A549 (cell line): ENCODE results near the gene NUMB. TPM values are rescaled to one million over a fixed set of nuclear protein-coding genes. Genes with fewer than 3 reads are reported as not detected.

Experiments
- ATAC-seq, 2 experiments: fragments of 200-7000 bp in 1 of 2; fragments of >200 bp in 1 of 2; cut with Nextera tagmentation in 1 of 2; cut with Tn5 transposase in 1 of 2; 3 replicates each; pipeline versions ENCODE4 v1.8.0 to v1.9.1; 2018 to 2020; ENCODE audit warnings: mild to moderate bottlenecking in 1 of 2, moderate library complexity in 1 of 2
- CTCF ChIA-PET: fragments of 300-600 bp; sonication (Branson Sonifier 250); formaldehyde crosslinking; extraction: SDS; loops from one replicate; lab custom pipeline; 2021; ENCODE audit warnings: antibody characterized with exemption, inconsistent platforms; lab: Yijun Ruan, JAX
- POLR2A ChIA-PET: fragments of 350-600 bp; formaldehyde crosslinking; extraction: SDS; loops from one replicate; lab custom pipeline; 2021; ENCODE audit warnings: antibody characterized with exemption, inconsistent platforms; lab: Yijun Ruan, JAX
- DNase-seq, 2 experiments: peaks; one replicate each; pipeline versions ENCODE4 v3.0.0 to v3.0.0-alpha.2; 2011 to 2016; ENCODE audit warnings: low read depth in 1 of 2, low spot score in 1 of 2
- FAIRE-seq: peaks from 2 replicates; lab custom pipeline; 2011; peaks lifted over from hg19 to GRCh38; lab: Jason Lieb, UNC
- H3K27ac ChIP-seq, 2 experiments: fragments of >200 bp; sonication (Bioruptor Twin); formaldehyde crosslinking; 3 replicates each; pipeline ENCODE4 v1.5.1; 2016 to 2017
- H3K4me1 ChIP-seq: fragments of >200 bp; sonication (Bioruptor Twin); formaldehyde crosslinking; 3 replicates; pipeline ENCODE4 v1.6.1; 2016
- H3K4me2 ChIP-seq: fragments of >200 bp; sonication (Bioruptor Twin); formaldehyde crosslinking; 3 replicates; pipeline ENCODE4 v1.6.1; 2016
- H3K4me3 ChIP-seq: fragments of >200 bp; sonication (Bioruptor Twin); formaldehyde crosslinking; 3 replicates; pipeline ENCODE4 v1.5.1; 2016
- H3K9me3 ChIP-seq: fragments of >200 bp; sonication (Bioruptor Twin); formaldehyde crosslinking; 3 replicates; pipeline ENCODE4 v1.6.1; 2016
- BCL3 ChIP-seq: fragments of >200 bp; sonication (Bioruptor Twin); formaldehyde crosslinking; IDR thresholded peaks from 3 replicates; pipeline ENCODE4 v1.6.1; 2016
- BHLHE40 ChIP-seq: IDR thresholded peaks from 2 replicates; pipeline ENCODE4 v1.6.1; 2012; ENCODE audit warnings: low read depth, low read length, inconsistent platforms
- CEBPB ChIP-seq, 2 experiments: fragments of >200 bp in 1 of 2; sonication (Bioruptor Twin) in 1 of 2; formaldehyde crosslinking in 1 of 2; IDR thresholded peaks; 2 replicates each; pipeline ENCODE4 v1.6.1; 2012 to 2016
- EHF ChIP-seq: fragments of 250-450 bp; sonication (Bioruptor Pico); IDR thresholded peaks from 2 replicates; pipeline ENCODE4 v1.5.0; 2020; ENCODE audit warnings: mild to moderate bottlenecking
- EHMT2 ChIP-seq: fragments of 200-600 bp; sonication (generic); IDR thresholded peaks from 2 replicates; pipeline ENCODE4 v1.6.1; 2016; ENCODE audit warnings: antibody characterized with exemption, low read depth, mild to moderate bottlenecking, moderate library complexity
- ELK1 ChIP-seq: fragments of 150-350 bp; IDR thresholded peaks from 2 replicates; pipeline ENCODE4 v1.6.1; 2014; ENCODE audit warnings: low read depth, mild to moderate bottlenecking, low read length
- EP300 ChIP-seq, 2 experiments: fragments of >200 bp; sonication (Bioruptor Twin); formaldehyde crosslinking; IDR thresholded peaks; 2 replicates in 1 of 2; 3 replicates in 1 of 2; pipeline ENCODE4 v1.6.1; 2016 to 2017
- ESRRA ChIP-seq: fragments of 150-350 bp; IDR thresholded peaks from 2 replicates; pipeline ENCODE4 v1.6.1; 2014; ENCODE audit warnings: mild to moderate bottlenecking, low read length, borderline replicate concordance
- FOXS1 ChIP-seq: fragments of 250-450 bp; sonication (Bioruptor Pico); IDR thresholded peaks from 2 replicates; pipeline ENCODE4 v1.5.0; 2020; ENCODE audit warnings: mild to moderate bottlenecking, moderate library complexity
- GATA3 ChIP-seq: IDR thresholded peaks from 2 replicates; pipeline ENCODE4 v1.6.1; 2012; ENCODE audit warnings: borderline replicate concordance
- HOXB5 ChIP-seq: fragments of 250-450 bp; sonication (Bioruptor Pico); IDR thresholded peaks from 2 replicates; pipeline ENCODE4 v1.5.0; 2020; ENCODE audit warnings: mild to moderate bottlenecking, moderate library complexity
- JUN ChIP-seq, 2 experiments: fragments of >200 bp; sonication (Bioruptor Twin); formaldehyde crosslinking; IDR thresholded peaks; 2 replicates in 1 of 2; 3 replicates in 1 of 2; pipeline ENCODE4 v1.6.1; 2016 to 2017
- KDM5A ChIP-seq: fragments of 200-600 bp; sonication (generic); IDR thresholded peaks from 2 replicates; pipeline ENCODE4 v1.6.1; 2016; ENCODE audit warnings: antibody characterized with exemption, mild to moderate bottlenecking
- MAFK ChIP-seq: fragments of 450-650 bp; IDR thresholded peaks from 2 replicates; pipeline ENCODE4 v1.6.1; 2014; ENCODE audit not compliant: partially characterized antibody
- MAZ ChIP-seq: fragments of 150-350 bp; IDR thresholded peaks from 2 replicates; pipeline ENCODE4 v1.6.1; 2014; ENCODE audit warnings: antibody characterized with exemption, low read depth, low read length, borderline replicate concordance
- NPAS2 ChIP-seq: fragments of 250-450 bp; sonication (Bioruptor Pico); IDR thresholded peaks from 2 replicates; pipeline ENCODE4 v1.8.0; 2022; ENCODE audit warnings: mild to moderate bottlenecking, moderate library complexity, borderline replicate concordance
- NR3C1 ChIP-seq: fragments of >200 bp; sonication (Bioruptor Twin); formaldehyde crosslinking; IDR thresholded peaks from 3 replicates; pipeline ENCODE4 v1.6.1; 2017
- PBX3 ChIP-seq: IDR thresholded peaks from 2 replicates; pipeline ENCODE4 v1.6.1; 2012
- RARB ChIP-seq: fragments of 250-450 bp; sonication (Bioruptor Pico); IDR thresholded peaks from 2 replicates; pipeline ENCODE4 v1.8.0; 2021; ENCODE audit warnings: mild to moderate bottlenecking, moderate library complexity
- RFX5 ChIP-seq: fragments of 450-650 bp; IDR thresholded peaks from 2 replicates; pipeline ENCODE4 v1.7.1; 2014; ENCODE audit warnings: antibody characterized with exemption, mild to moderate bottlenecking, moderate library complexity
- TP53 ChIP-seq: fragments of 250-450 bp; sonication (Bioruptor Pico); IDR thresholded peaks from 2 replicates; pipeline ENCODE4 v1.5.0; 2021; ENCODE audit warnings: mild to moderate bottlenecking, moderate library complexity
- USF2 ChIP-seq: fragments of 450-650 bp; IDR thresholded peaks from 2 replicates; pipeline ENCODE4 v1.6.1; 2014; ENCODE audit warnings: antibody characterized with exemption
- ZFP36 ChIP-seq: fragments of 450-650 bp; IDR thresholded peaks from 2 replicates; pipeline ENCODE4 v1.6.1; 2014; ENCODE audit warnings: borderline replicate concordance; ENCODE audit not compliant: partially characterized antibody
- WGBS: methylation state at CpG from one replicate; pipeline ENCODE4 v1.1.6; 2017; ENCODE audit errors: missing lambda C conversion rate; 5-methylcytosine and 5-hydroxymethylcytosine counted together
- polyA plus RNA-seq, 4 experiments: library from polyadenylated mRNA; depleted of rRNA in 3 of 4; stranded (reverse); fragments of >200 nt; fragmentation: RNase III in 1 of 4; extraction: RNeasy Plus Mini Kit Qiagen cat#74134 plus additional on column Dnase treatment in 1 of 4; gene quantifications; 2 replicates in 3 of 4; 3 replicates in 1 of 4; pipeline ENCODE4 v1.2.3, GENCODE V29; 2011 to 2017

The NUMB gene
- polyA plus RNA-seq, 2 of the 4 experiments (the other 2 are of a cell fraction): 40.8 to 151 TPM

- no peak for DNase-seq
- POLR2A ChIA-PET: no interaction called here
- TF ChIP-seq EP300 (IDR thresholded peaks at IDR 0.05): no peak
- TF ChIP-seq JUN (IDR thresholded peaks at IDR 0.05): no peak
- no peak for TF ChIP-seq HOXB5 (CRISPR knock-in tag)
- no peak for TF ChIP-seq NPAS2
- no peak for TF ChIP-seq GATA3
- TF ChIP-seq ZFP36: no peak
- TF ChIP-seq BCL3: no peak
- no peak for TF ChIP-seq MAZ
- no peak for TF ChIP-seq USF2
- no peak for TF ChIP-seq ESRRA
- no peak for TF ChIP-seq BHLHE40
- no peak for TF ChIP-seq RFX5
- no peak for TF ChIP-seq KDM5A
- TF ChIP-seq NR3C1: no peak
- TF ChIP-seq FOXS1 (CRISPR knock-in tag): no peak
- TF ChIP-seq ELK1: no peak
- Histone ChIP-seq H3K9me3 (no peaks in the 10 kb centered on the region), H3K4me1 (no peaks in the 10 kb centered on the region), H3K27ac (no peak overlapping the region), H3K4me2 (no peak overlapping the region), H3K4me3 (no peak overlapping the region)
- CTCF ChIA-PET: no interaction called here
- no peak for FAIRE-seq
- ATAC-seq: no peak
- 90% methylated on average over 6 of the region's 6 CpGs for WGBS
These were observed 118.3 kb downstream of the NUMB start for GRCh38 chr14:73339846-73340595.

GRCh38 chr14:73339206-73339605 lies 119.1 kb downstream of the NUMB start:
- Histone ChIP-seq H3K27ac (no peak overlapping the region), H3K4me2 (no peak overlapping the region), H3K9me3 (no peaks in the 10 kb centered on the region), H3K4me1 (no peaks in the 10 kb centered on the region), H3K4me3 (no peak overlapping the region)
- ATAC-seq (no peak), DNase-seq (no peak), FAIRE-seq (no peak)
- TF ChIP-seq RARB (CRISPR knock-in tag) (no peak), EHMT2 (no peak), BHLHE40 (no peak), PBX3 (no peak), CEBPB (IDR thresholded peaks at IDR 0.05) (no peak), TP53 (no peak), MAZ (no peak), EHF (CRISPR knock-in tag) (no peak), MAFK (no peak)
- POLR2A ChIA-PET: no interaction called here
- CTCF ChIA-PET: no interaction called here
